Measurements from ENCODE around the gene PDCD1LG2. TPM values are rescaled to one million over a fixed set of nuclear protein-coding genes. Genes with fewer than 3 reads are reported as not detected.

The PDCD1LG2 gene
- total and polyA plus RNA-seq, 2 of the 8 experiments (the other 6 are each of a cell fraction or from before 2014, with no cell fraction given): not detected

GRCh38 chr9:5466005-5466404 is 44.3 kb upstream of the PDCD1LG2 start:
- Histone ChIP-seq H3K27me3 (replicated peaks in 1 of 4; ENCODE audit: control insufficient read depth in 3 of 4, extremely low read depth in 1 of 4, insufficient read depth in 3 of 4, low read length in 3 of 4) (no peaks in the 10 kb centered on the region), H2BK12ac (ENCODE audit: low read depth, low read length) (no peak overlapping the region), H3K9me3 (ENCODE audit: insufficient read depth in 2 of 2, low read depth in 1 of 2, low read length in 1 of 2) (no peaks in the 10 kb centered on the region), H2AK5ac (ENCODE audit: low read depth, low read length) (no peak overlapping the region), H3K56ac (replicated peaks; ENCODE audit: insufficient read length, low read depth, low read length) (no peak overlapping the region), H3K23me2 (ENCODE audit: low read depth, low read length) (no peaks in the 10 kb centered on the region), H3K4me3 (ENCODE audit: extremely low read depth in 1 of 4, insufficient read depth in 2 of 4, low read depth in 3 of 4, low read length in 4 of 4) (no peak overlapping the region), H3K79me1 (ENCODE audit: low read depth, low read length) (no peaks in the 10 kb centered on the region), H2AFZ (ENCODE audit: low read length) (no peak overlapping the region), H3K4me1 (replicated peaks in 1 of 4; ENCODE audit: control insufficient read depth in 3 of 4, insufficient read depth in 4 of 4, low read length in 3 of 4) (no peaks in the 10 kb centered on the region), H3K4ac (replicated peaks; ENCODE audit: insufficient read length, low read depth, low read length) (no peak overlapping the region), H3K36me3 (ENCODE audit: control insufficient read depth in 2 of 4, insufficient read depth in 4 of 4, low read length in 3 of 4) (no peaks in the 10 kb centered on the region), H3K4me2 (ENCODE audit: insufficient read depth in 1 of 2, low read depth in 2 of 2, low read length in 2 of 2) (no peak overlapping the region), H4K20me1 (replicated peaks in 1 of 2; ENCODE audit: control insufficient read depth in 1 of 2, insufficient read depth in 2 of 2, low read length in 2 of 2) (no peaks in the 10 kb centered on the region), H3K79me2 (ENCODE audit: control insufficient read depth in 1 of 2, insufficient read depth in 2 of 2, low read length in 2 of 2) (no peaks in the 10 kb centered on the region), H2BK5ac (ENCODE audit: low read depth, low read length) (no peak overlapping the region), H3K18ac (ENCODE audit: extremely low read depth, low read length) (no peak overlapping the region), H4K8ac (ENCODE audit: extremely low read depth, insufficient read depth, low read length) (no peak overlapping the region), H3K14ac (ENCODE audit: insufficient read length) (no peak overlapping the region), H2BK15ac (ENCODE audit: low read length) (no peak overlapping the region), H3K23ac (ENCODE audit: insufficient read length) (no peak overlapping the region), H3K27ac (ENCODE audit: low read depth, low read length) (no peak overlapping the region), H2BK120ac (replicated peaks; ENCODE audit: low read depth, low read length) (no peak overlapping the region), H4K5ac (ENCODE audit: insufficient read length, low read depth, low read length) (no peak overlapping the region), H2BK20ac (ENCODE audit: low read length) (no peak overlapping the region), H4K91ac (replicated peaks; ENCODE audit: insufficient read length, low read length) (no peak overlapping the region), H3K9ac (replicated peaks in 1 of 4; ENCODE audit: extremely low read depth in 1 of 4, low read depth in 3 of 4, low read length in 3 of 4) (no peak overlapping the region)
- 91% methylated on average over 1 of the region's 1 CpG; no CpG with 5 or more reads in 1 of the 2 experiments for WGBS, 2 experiments (ENCODE audit: extremely low coverage in 1 of 2, insufficient coverage in 1 of 2, insufficient read length in 1 of 2, insufficient replicate concordance in 2 of 2, low coverage in 1 of 2, low lambda C conversion rate in 2 of 2, missing lambda C conversion rate in 1 of 2)
- DNase-seq (ENCODE audit: low read depth in 1 of 2, low spot score in 2 of 2) (no peak), FAIRE-seq (no peak)
- no peak for TF ChIP-seq BCL11A (IDR thresholded peaks at IDR 0.05; ENCODE audit: low read depth in 2 of 2, low read length in 2 of 2)
- no peak for TF ChIP-seq E2F6 (IDR thresholded peaks at IDR 0.05)
- TF ChIP-seq TEAD4 (IDR thresholded peaks at IDR 0.05; ENCODE audit: low read depth, low read length): no peak
- TF ChIP-seq SP4 (IDR thresholded peaks at IDR 0.05; ENCODE audit: low read length): no peak
- TF ChIP-seq CEBPB (IDR thresholded peaks at IDR 0.05; ENCODE audit: low read depth, low read length): no peak
- TF ChIP-seq SUZ12 (IDR thresholded peaks at IDR 0.05; ENCODE audit: low read length): no peak
- no peak for TF ChIP-seq SP1 (IDR thresholded peaks at IDR 0.05; ENCODE audit: low read depth, low read length)
- TF ChIP-seq POU5F1 (IDR thresholded peaks at IDR 0.05; ENCODE audit: low read depth, low read length): no peak
- no peak for TF ChIP-seq YY1 (IDR thresholded peaks at IDR 0.05; ENCODE audit: low read depth, low read length)
- TF ChIP-seq RBBP5 (IDR thresholded peaks at IDR 0.05; ENCODE audit: borderline replicate concordance, low read depth, low read length): no peak
- no peak for TF ChIP-seq GABPA (IDR thresholded peaks at IDR 0.05; ENCODE audit: borderline replicate concordance, insufficient read depth, low read length)
- no peak for TF ChIP-seq CBX8 (IDR thresholded peaks at IDR 0.05; ENCODE audit: borderline replicate concordance, low read depth, low read length)
- no peak for TF ChIP-seq ASH2L (IDR thresholded peaks at IDR 0.05; ENCODE audit: low read length)
- TF ChIP-seq NANOG (IDR thresholded peaks at IDR 0.05; ENCODE audit: insufficient read depth, low read depth, low read length, poor library complexity, severe bottlenecking): no peak
- TF ChIP-seq SIRT6 (IDR thresholded peaks at IDR 0.05; ENCODE audit: low read length): no peak
- no peak for TF ChIP-seq POLR2AphosphoS5 (IDR thresholded peaks at IDR 0.05; ENCODE audit: low read depth, low read length)
- CTCF ChIA-PET (ENCODE audit: partially characterized antibody): interaction anchor here (2.3 kb wide), 1 partner anchor 134 kb away, joined by 5 read pairs; no protein-coding TSS in a partner anchor
- POLR2A ChIA-PET (ENCODE audit: partially characterized antibody): no interaction called here
